Midbrain (tissue), 1 donor: ENCODE measurements around the gene PRR4.

Source experiments
- DNase-seq: peaks from one replicate; lab custom pipeline; 2025; lab: John Stamatoyannopoulos, UW

Gene PRR4

GRCh38 chr12:10801741-10802140 lies 47.5 kb downstream of the PRR4 start:
- no peak for DNase-seq
